NCI-H2029 (cell line): ENCODE data around the gene PCBP3.
"Not testable (repeated sequence)": the region's sequence is repeated elsewhere in the genome, so short reads cannot be mapped to it uniquely, and the experiment has no call there.

ENCODE experiments used
- DNase-seq: peaks from one replicate; lab custom pipeline; 2025; lab: John Stamatoyannopoulos, UW

PCBP3 gene

DNA sequence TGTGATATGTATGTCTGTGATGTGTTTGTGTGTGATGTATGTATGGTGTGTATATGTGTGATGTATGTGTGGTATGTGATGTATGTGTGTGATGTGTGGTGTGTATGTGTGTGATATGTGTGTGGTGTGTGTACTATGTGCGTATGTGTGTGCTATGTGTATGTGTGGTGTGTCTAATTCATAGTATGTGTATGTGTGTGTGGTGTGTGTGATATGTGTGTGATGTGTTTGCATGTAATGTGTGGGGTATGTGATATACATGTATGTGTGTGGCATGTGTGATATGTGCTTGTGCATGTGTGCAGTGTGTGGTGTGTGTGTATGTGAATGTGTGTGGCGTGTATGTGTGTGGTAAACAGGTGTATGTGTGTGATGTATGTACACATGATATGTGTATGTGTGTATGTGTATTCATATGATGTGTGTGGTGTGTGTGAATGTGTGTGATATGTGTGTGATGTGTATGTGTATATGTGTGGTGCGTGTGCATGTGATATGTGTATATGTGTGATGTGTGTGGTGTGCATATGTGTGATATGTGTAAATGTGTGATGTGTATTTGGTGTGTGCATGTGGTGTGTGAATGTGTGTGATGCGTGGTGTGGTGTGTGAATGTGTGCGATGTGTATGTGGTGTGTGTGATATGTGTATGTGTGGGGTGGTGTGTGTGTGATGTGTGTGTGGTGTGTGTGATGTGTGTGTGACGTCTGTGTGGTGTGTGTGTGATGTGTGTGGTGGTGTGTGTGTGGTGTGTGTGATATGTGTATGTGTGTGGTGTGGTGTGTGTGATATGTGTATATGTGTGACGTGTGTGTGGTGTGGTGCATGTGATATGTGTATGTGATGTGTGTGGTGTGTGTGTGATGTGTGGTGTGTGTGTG is 8.0 kb upstream of the PCBP3 start:
- no peak for DNase-seq

DNA sequence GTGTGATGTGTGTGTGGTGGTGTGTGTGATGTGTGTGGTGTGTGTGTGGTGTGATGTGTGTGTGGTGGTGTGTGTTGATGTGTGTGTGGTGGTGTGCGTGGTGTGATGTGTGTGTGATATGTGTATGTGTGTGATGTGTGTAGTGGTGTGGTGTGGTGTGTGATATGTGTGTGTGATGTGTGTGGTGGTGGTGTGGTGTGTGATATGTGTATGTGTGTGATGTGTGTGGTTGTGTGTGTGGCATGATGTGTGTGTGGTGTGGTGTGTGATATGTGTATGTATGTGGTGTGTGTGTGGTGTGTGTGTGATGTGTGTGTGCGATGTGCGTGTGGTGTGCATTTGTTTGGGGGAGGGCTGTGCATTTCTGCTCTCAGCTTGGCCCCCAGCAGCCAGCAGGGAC is 7.1 kb upstream of the PCBP3 start:
- DNase-seq = no peak

DNA sequence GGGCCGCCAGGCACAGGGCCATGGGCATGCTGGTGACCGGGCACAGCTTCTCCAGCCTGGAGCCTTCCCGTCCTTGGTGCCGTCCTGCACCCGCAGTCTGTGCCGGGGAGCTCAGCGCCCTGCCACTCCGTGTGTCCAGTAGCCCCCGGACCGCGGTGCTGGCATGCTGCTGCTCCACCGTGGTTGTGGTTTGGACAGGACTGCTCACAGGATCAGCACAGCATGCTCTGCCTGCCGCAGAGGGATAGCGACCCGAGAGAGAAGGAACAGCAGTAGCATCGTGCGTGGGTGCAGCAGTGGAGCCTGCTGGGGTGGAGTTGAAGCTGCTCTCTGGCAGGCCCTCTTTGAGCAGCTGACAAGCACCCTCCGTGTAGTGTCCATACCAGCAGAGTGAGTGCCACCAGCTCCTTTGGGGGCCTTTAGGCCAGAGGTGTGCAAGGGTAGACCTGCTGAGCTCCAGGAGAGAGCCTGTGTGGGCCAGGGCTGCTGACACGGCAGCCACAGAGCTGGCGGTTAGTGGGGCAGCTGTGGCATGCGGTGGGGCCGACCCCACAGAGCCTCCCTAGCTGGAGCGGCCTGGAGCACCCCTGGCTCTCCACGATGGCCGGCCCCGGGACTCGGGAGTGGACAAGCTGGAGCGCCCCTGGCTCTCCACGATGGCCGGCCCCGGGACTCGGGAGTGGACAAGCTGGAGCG is 6.4 kb upstream of the PCBP3 start:
- DNase-seq = no peak

GRCh38 chr21:45637883-45638282 is 5.6 kb upstream of the PCBP3 start:
- no peak for DNase-seq

GRCh38 chr21:45638707-45639106 is 4.8 kb upstream of the PCBP3 start:
- no peak for DNase-seq

GRCh38 chr21:45639206-45640000 is 4.1 kb upstream of the PCBP3 start:
- DNase-seq = no peak

- DNase-seq = no peak
Measured at GRCh38 chr21:45640001-45640887, 3.3 kb upstream of the PCBP3 start.

GRCh38 chr21:45640888-45641479 is 2.5 kb upstream of the PCBP3 start:
- DNase-seq = no peak

DNA sequence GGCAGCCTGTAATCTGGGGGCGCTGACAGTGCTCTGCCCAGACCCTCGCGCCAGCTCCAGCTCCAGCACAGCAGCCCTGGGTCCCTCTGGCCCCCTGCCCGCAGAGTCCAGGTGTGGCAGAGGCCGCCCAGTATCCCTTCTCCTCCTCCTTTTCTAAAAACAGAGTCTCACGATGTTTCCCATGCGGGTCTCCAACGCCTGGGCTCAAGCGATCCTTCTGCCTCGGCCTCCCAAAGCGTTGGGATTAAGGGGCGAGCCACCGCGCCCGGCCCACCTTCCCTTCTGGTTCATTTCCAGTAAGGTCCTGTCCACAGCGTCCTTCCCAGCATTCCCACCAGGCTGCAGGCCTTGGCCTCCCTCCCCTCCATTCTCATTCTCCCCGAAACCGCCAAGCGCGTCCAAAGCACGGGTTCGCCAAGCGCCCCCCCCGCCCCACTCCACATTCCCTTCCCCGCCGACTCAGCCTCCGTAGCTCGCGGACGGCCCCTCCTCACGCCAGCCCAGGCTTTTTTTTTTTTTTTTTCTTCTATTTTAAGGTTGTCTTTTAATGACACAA is 2.0 kb upstream of the PCBP3 start:
- no peak for DNase-seq

DNA sequence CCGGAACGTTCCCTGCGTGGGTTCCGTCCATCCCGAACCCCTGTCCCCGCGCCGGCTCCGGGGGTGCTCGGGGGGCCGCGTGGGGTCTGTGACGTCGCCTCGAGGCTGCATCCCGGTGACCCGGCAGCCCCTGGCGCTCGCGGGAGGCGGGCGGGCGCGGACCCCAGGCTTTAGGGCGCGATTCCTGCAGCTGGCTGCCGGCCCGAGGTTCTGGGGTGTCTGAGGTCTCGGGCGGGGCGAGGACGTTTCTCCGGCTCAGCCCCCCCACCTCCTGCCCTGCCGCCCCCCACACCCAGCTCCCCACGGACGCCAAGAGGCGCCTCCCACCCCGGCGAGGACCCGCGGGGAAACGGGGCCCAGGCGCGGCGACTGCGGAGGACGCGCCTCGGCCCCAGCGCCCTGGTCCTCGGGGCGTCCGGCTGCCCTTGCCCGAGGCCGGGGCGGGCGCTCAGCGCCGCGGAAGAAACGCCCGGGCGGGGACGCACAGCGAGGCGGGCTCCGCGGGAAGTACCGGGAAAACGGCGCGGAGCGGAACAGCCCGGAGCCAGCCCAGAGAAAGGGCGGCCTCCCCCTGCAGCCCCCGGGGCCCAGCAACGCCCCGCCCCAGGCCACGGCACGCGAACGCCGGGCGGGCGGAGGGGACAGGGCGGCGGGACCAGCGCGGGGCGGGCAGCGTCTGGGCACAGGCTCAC is 1.3 kb upstream of the PCBP3 start:
- no peak for DNase-seq

- DNase-seq = no peak
Measured at GRCh38 chr21:45644041-45644906, 749 bp downstream of the PCBP3 start.

GRCh38 chr21:45651921-45652320 is 8.4 kb downstream of the PCBP3 start:
- DNase-seq = no peak

GRCh38 chr21:45655124-45655523 is 11.6 kb downstream of the PCBP3 start:
- DNase-seq = no peak

DNA sequence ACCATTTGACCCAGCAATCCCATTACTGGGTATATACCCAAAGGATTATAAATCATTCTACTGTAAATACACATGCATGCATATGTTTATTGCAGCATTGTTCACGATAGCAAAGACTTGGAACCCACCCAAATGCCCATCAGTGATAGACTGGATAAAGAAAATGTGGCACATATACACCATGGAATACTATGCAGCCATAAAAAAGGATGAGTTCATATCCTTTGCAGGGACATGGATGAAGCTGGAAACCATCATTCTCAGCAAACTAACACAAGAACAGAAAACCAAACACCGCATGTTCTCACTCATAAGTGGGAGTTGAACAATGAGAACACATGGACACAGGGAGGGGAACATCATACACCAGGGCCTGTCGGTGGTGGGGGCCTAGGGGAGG is 12.6 kb downstream of the PCBP3 start:
- DNase-seq = not testable (repeated sequence)

DNA sequence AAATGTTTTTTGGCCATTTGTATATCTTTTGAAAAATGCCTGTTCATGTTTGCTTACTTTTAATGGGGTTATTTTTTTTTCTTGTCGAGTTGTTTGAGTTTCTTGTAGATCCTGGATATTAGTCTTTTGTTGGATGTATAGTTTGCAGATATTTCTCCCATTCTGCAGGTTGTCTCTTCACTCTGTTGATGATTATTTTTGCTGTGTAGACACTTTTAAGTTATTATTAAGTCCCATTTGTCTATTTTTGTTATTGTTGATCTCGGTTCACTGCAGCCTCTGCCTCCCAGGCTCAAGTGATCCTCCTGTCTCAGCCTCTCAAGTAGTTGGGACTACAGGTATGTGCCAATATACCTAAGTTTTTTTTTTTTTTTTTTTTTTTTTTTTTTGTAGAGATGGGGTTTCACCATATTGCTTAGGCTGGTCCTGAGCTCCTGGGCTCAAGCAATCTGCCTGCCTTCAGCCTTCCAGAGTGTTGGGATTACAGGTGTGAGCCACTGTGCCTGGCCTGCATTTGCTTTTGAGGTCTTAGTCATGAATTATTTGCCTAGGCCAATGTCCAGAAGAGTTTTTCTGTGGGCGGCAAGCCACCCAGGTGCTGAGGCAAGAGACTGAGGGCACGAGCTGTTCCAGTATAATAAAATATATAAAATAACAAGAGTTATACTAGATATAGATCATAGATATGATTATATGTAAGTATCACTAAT is 18.5 kb downstream of the PCBP3 start:
- DNase-seq = not testable (repeated sequence)

DNA sequence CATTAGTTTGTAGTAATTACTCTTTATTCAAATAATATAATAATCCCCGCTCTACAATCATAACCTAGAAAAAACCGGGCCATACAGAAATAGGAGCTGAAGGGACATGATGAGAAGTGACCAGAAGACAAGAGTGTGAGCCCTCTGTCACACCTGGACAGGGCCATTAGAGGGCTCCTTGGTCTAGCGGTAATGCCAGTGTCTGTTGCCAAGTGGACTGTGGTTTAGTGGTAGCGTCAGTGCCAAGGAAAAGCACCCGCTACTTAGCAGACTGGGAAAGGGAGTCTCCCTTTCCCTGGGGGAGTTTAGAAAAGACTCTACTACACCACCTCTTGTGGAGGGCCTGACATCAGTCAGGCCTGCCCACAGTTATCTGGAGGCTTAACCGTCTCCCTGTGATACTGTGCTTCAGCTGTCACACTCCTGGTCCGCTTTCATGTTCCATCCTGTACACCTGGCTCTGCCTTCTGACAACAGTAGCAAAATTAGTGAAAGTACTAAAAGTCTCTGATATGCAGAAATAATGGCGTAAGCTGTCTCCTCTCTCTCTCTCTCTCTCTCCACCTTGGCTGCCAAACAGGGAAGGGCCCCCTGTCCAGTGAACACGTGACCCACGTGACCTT is 19.2 kb downstream of the PCBP3 start:
- not testable (repeated sequence) for DNase-seq

DNA sequence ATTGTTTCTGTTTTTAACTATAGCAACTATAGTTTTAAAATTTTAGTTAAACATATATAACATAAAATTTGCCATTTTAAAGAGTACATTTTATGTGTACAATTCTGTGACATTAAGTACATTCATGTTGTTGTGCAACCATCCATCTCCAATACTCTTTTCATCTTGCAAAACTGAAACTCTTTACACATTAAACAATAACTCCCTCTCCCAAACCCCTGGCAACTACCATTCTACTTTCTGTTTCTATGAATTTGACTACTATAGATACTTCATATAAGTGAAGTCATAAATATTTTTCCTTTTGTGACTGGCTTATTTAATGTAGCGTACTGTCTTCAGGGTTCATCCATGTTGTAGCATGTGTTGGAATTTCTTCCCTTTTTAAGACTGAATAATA is 25.9 kb downstream of the PCBP3 start:
- no peak for DNase-seq

DNA sequence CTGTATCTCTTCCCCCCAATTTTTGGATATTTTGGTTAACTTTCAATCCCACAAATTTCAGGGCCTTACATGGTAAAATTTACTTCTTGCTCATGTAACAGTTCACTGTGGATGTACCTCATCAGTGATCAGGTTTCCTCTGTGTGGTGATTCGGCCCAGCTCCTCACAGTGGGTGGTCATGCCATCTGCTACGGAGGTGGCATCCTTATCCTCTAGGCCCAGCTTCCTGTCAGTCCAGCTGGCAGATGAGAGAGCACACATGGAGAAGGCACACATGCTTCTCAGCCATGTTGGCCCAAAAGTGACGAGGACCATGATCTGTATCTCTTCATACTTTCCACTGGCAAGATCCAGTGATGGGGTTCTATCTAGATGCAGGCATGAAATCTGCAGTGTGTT is 27.2 kb downstream of the PCBP3 start:
- DNase-seq = no peak
